SH-SY5Y (cell line): ENCODE measurements around the gene RTN4IP1.

Source experiments
- GATA2 ChIP-seq: IDR thresholded peaks from 2 replicates; pipeline ENCODE4 v1.6.1; 2011; ENCODE audit warnings: mild to moderate bottlenecking, low read depth, low read length
- GATA3 ChIP-seq: IDR thresholded peaks from 2 replicates; pipeline ENCODE4 v1.6.1; 2011; ENCODE audit warnings: low read depth, mild to moderate bottlenecking, low read length, moderate library complexity

RTN4IP1 gene

GRCh38 chr6:106530026-106530425, 99.3 kb downstream of the RTN4IP1 start:
- TF ChIP-seq GATA3, result no peak
- no peak for TF ChIP-seq GATA2

- TF ChIP-seq GATA3 (no peak), GATA2 (no peak)
Observed at GRCh38 chr6:106529438-106529837, 99.9 kb downstream of the RTN4IP1 start.

GRCh38 chr6:106528521-106528920, 100.8 kb downstream of the RTN4IP1 start:
- TF ChIP-seq GATA3 (no peak), GATA2 (no peak)

- TF ChIP-seq GATA2 (no peak), GATA3 (no peak)
Observed at GRCh38 chr6:106527979-106528378, 101.3 kb downstream of the RTN4IP1 start.

- no peak for TF ChIP-seq GATA3
- no peak for TF ChIP-seq GATA2
Observed at GRCh38 chr6:106527117-106527516, 102.2 kb downstream of the RTN4IP1 start.

- TF ChIP-seq GATA2, result no peak
- no peak for TF ChIP-seq GATA3
Observed at GRCh38 chr6:106525882-106526275, 103.4 kb downstream of the RTN4IP1 start.

GRCh38 chr6:106525107-106525881, 104.0 kb downstream of the RTN4IP1 start:
- TF ChIP-seq GATA3 (no peak), GATA2 (no peak)

GRCh38 chr6:106522562-106523250, 106.6 kb downstream of the RTN4IP1 start:
- TF ChIP-seq GATA3 (no peak), GATA2 (no peak)
